Panc1 (cell line): ENCODE results near the gene HES7. TPM values are rescaled to one million over a fixed set of nuclear protein-coding genes. Genes with fewer than 3 reads are reported as not detected.

ENCODE experiments used
- ATAC-seq: fragments of 200-7000 bp; cut with Tn5 transposase; 2 replicates; pipeline ENCODE4 v1.9.1; 2020; ENCODE audit warnings: mild to moderate bottlenecking, moderate library complexity
- BruUV-seq: library from RNA; stranded (reverse); fragments of 400-500 nt; replicated peaks from 2 replicates; lab custom pipeline; 2021; lab: Mats Ljungman, UMichigan
- CTCF ChIA-PET: fragments of 300-600 bp; sonication (Branson Sonifier 250); formaldehyde crosslinking; loops from one replicate; lab custom pipeline; 2022; ENCODE audit warnings: antibody characterized with exemption; lab: Charles Lee
- POLR2A ChIA-PET: fragments of 300-600 bp; sonication (Branson Sonifier 250); formaldehyde crosslinking; loops from one replicate; lab custom pipeline; 2022; ENCODE audit warnings: antibody characterized with exemption; lab: Charles Lee
- DNase-seq: peaks from one replicate; pipeline ENCODE4 v3.0.0-alpha.2; 2010; ENCODE audit warnings: low read depth, low spot score
- H3K27ac ChIP-seq: 2 replicates; pipeline ENCODE4 v1.5.1; 2011; ENCODE audit warnings: mild to moderate bottlenecking, low read length, inconsistent platforms
- H3K27me3 ChIP-seq: fragments of 200-500 bp; sonication (Bioruptor generic); 2 replicates; pipeline ENCODE4 v1.6.0; 2014; ENCODE audit warnings: low read length, inconsistent platforms; ENCODE audit not compliant: control insufficient read depth, insufficient read depth
- H3K36me3 ChIP-seq: fragments of 200-500 bp; sonication (Bioruptor generic); 2 replicates; pipeline ENCODE4 v1.5.1; 2014; ENCODE audit warnings: inconsistent platforms, mild to moderate bottlenecking, low read length, moderate library complexity; ENCODE audit not compliant: control insufficient read depth, insufficient read depth
- H3K4me1 ChIP-seq: 2 replicates; pipeline ENCODE4 v1.5.1; 2011; ENCODE audit warnings: inconsistent platforms, mild to moderate bottlenecking, low read length, moderate library complexity; ENCODE audit not compliant: control insufficient read depth, insufficient read depth
- H3K4me3 ChIP-seq, 2 experiments: 2 replicates each; pipeline ENCODE4 v1.5.1; 2011 to 2012; ENCODE audit warnings: low read depth in 2 of 2, low read length in 2 of 2, mild to moderate bottlenecking in 2 of 2, inconsistent platforms in 1 of 2, moderate library complexity in 1 of 2
- H3K9me3 ChIP-seq: fragments of 200-500 bp; sonication (Bioruptor generic); 2 replicates; pipeline ENCODE4 v1.5.1; 2014; ENCODE audit warnings: low read depth, mild to moderate bottlenecking, inconsistent platforms, low read length, moderate library complexity; ENCODE audit not compliant: control insufficient read depth, insufficient read depth
- POLR2AphosphoS5 ChIP-seq: IDR thresholded peaks from 2 replicates; pipeline ENCODE4 v1.6.1; 2012; ENCODE audit warnings: mild to moderate bottlenecking, low read depth, low read length, moderate library complexity
- SIN3A ChIP-seq: IDR thresholded peaks from 2 replicates; pipeline ENCODE4 v1.6.1; 2012; ENCODE audit warnings: low read depth, mild to moderate bottlenecking, low read length, moderate library complexity, borderline replicate concordance; ENCODE audit not compliant: insufficient read depth
- TCF7L2 ChIP-seq: IDR thresholded peaks from 2 replicates; pipeline ENCODE4 v1.6.1; 2011; ENCODE audit warnings: mild to moderate bottlenecking, low read depth, low read length, inconsistent platforms
- in situ Hi-C: cut with HindIII; loops from 2 replicates; pipeline ENCODE4 v1.10.0; 2016; ENCODE audit warnings: low sequenced_read_pairs, low pct_unique_long_range_greater_than_20kb
- intact Hi-C: fragments of 100-400 bp; cut with micrococcal nuclease; formaldehyde crosslinking; loops from one replicate; pipeline ENCODE4 v1.10.0; 2022; ENCODE audit not compliant: unreplicated experiment
- total RNA-seq: library from RNA; stranded (reverse); gene quantifications from one replicate; pipeline ENCODE4 v1.2.1, GENCODE V29; 2021; ENCODE audit not compliant: unreplicated experiment
- TF ChIP-seq, protein P1 (sequence below), 2 experiments: IDR thresholded peaks; 2 replicates each; pipeline ENCODE4 v1.6.1; 2011 to 2012; ENCODE audit warnings: low read depth in 2 of 2, control low read depth in 1 of 2, low read length in 1 of 2, mild to moderate bottlenecking in 1 of 2, moderate library complexity in 1 of 2; ENCODE audit not compliant: insufficient read depth in 1 of 2
- TF ChIP-seq, protein P2 (sequence below): fragments of 450-650 bp; IDR thresholded peaks from 2 replicates; pipeline ENCODE4 v1.5.1; 2017; ENCODE audit warnings: mild to moderate bottlenecking

The HES7 gene
- total RNA-seq, 1 experiment from 2014 or later, result 4.0 TPM

DNA sequence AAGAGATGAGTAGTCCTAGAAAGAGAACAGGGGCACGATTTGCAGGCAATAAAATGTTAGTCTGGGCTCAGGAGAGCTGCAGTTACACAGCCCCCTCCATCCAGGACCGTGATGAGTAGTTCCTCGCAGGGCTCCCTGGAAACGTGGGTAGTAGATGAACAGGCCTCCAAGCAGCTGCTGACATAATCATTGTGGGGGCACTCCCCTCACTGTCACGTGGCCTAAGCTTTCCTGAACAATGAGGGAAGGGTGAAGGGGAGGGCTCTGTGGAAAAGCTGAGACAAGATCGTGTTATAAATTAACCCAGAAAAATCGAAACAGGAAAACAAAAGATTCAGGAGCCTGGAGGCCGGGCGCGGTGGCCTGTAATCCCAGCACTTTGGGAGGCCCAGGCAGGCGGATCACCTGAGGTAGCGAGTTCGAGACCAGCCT is 29.6 kb upstream of the HES7 start:
- DNase-seq (no peak), ATAC-seq (no peak)
- H3K27ac ChIP-seq, result peak overlapping the region; percentile 82
- peaks cover 34% of the 10 kb centered on the region for H3K4me1 ChIP-seq
- peak overlapping the region; percentile 71 to 73; a peak in 3 of 4 replicates for H3K4me3 ChIP-seq
- H3K27me3 ChIP-seq, result no peaks in the 10 kb centered on the region
- in situ Hi-C loops, result no loop called here
- ChIA-PET POLR2A (interaction anchor here (0.6 to 0.8 kb wide), 2 partner anchors 20 to 34 kb away, joined by 3 read pairs; no protein-coding TSS in a partner anchor), CTCF (interaction anchor here (0.7 to 0.8 kb wide), 2 partner anchors 32 to 93 kb away, joined by 3 to 5 read pairs; no protein-coding TSS in a partner anchor)
- no peaks in the 10 kb centered on the region for H3K36me3 ChIP-seq
- intact Hi-C loops, result no loop called here
- BruUV-seq, result no TSS peak
- H3K9me3 ChIP-seq, result no peaks in the 10 kb centered on the region
- TF ChIP-seq, protein P1, sequence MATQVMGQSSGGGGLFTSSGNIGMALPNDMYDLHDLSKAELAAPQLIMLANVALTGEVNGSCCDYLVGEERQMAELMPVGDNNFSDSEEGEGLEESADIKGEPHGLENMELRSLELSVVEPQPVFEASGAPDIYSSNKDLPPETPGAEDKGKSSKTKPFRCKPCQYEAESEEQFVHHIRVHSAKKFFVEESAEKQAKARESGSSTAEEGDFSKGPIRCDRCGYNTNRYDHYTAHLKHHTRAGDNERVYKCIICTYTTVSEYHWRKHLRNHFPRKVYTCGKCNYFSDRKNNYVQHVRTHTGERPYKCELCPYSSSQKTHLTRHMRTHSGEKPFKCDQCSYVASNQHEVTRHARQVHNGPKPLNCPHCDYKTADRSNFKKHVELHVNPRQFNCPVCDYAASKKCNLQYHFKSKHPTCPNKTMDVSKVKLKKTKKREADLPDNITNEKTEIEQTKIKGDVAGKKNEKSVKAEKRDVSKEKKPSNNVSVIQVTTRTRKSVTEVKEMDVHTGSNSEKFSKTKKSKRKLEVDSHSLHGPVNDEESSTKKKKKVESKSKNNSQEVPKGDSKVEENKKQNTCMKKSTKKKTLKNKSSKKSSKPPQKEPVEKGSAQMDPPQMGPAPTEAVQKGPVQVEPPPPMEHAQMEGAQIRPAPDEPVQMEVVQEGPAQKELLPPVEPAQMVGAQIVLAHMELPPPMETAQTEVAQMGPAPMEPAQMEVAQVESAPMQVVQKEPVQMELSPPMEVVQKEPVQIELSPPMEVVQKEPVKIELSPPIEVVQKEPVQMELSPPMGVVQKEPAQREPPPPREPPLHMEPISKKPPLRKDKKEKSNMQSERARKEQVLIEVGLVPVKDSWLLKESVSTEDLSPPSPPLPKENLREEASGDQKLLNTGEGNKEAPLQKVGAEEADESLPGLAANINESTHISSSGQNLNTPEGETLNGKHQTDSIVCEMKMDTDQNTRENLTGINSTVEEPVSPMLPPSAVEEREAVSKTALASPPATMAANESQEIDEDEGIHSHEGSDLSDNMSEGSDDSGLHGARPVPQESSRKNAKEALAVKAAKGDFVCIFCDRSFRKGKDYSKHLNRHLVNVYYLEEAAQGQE (IDR thresholded peaks at IDR 0.05; ENCODE audit: insufficient read depth in 1 of 2, low read depth in 2 of 2, low read length in 1 of 2), result no peak
- TF ChIP-seq SIN3A (no peak), POLR2AphosphoS5 (no peak), TCF7L2 (no peak)

DNA sequence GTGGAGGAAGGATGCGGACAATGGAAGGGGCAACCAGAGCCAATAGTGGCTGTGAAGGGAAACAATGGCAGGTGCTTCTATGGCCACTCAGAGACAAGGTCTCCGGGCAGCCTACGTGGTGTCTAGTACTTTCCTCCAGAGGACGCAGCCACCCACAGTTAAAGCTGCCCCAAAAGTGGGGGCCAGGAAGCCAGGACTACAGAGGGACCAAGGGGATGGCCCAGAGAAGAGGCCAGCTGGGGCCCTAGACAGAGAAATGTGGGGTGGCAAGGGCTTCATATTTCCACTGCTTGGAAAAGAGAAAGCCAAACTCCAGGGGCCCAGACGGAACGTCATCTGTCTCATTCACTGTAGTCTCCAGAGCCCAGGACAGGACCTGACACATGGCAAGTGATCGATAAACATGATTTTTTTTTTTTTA is 29.1 kb upstream of the HES7 start:
- Histone ChIP-seq H3K9me3 (no peaks in the 10 kb centered on the region), H3K27me3 (no peaks in the 10 kb centered on the region), H3K27ac (peak overlapping the region; percentile 82), H3K4me1 (peaks cover 34% of the 10 kb centered on the region), H3K36me3 (no peaks in the 10 kb centered on the region), H3K4me3 (peak overlapping the region in 1 of 2 experiments; percentile 64; a peak in 1 of 4 replicates)
- ChIA-PET POLR2A (no interaction called here), CTCF (interaction anchor here (0.7 kb wide), 1 partner anchor 31 kb away, joined by 3 read pairs; no protein-coding TSS in a partner anchor)
- in situ Hi-C loops, result no loop called here
- no peak for TF ChIP-seq SIN3A
- BruUV-seq, result no TSS peak
- no peak for ATAC-seq
- DNase-seq, result no peak
- intact Hi-C loops, result no loop called here

DNA sequence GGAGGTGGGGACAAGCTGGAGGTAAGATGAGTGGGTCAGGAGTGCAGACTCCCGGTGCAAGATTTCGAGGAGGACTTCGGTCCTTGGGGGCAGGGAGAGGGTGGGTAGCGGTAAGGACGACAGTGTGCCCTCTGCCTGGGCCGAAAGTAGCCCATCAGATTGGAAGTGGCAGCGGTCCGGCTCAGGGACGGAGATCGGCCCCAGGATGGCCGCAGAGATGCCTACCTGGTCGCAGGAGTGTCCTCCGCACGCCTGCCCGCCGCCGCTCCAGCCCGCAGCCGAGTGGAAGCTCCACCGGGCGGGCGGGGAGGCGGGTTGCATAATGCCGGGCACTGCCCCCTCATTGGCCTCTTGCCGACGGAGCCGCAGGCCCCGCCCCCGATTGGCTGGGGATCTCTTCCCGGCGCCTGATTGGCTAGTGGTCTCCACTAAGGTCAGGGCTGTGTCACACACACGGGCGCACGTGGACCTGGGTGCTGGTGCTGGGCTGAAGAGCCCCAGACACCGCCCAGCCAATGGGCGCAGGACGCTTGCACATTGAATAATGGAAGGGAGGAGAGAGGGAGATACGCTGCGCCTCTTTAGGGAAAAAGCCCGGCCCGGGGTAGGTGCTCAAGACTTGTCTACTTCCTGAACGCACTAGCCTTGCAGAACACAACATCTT is 28.3 kb upstream of the HES7 start, which contains the start of gene PER1:
PER1 (minus strand) TSS at position 293 of the 664 bp plus-strand sequence. CDS start 1,698 bp downstream, outside the sequence.
- peak within 1 kb of the TSS; percentile 53 to 64 for H3K4me3 ChIP-seq
- H3K9me3 ChIP-seq, result no peaks in the 10 kb centered on the region
- POLR2A ChIA-PET, result no interaction called here
- CTCF ChIA-PET, result no interaction called here
- H3K27me3 ChIP-seq, result no peaks in the 10 kb centered on the region
- peak; percentile 39 for ATAC-seq
- TF ChIP-seq, protein P2, sequence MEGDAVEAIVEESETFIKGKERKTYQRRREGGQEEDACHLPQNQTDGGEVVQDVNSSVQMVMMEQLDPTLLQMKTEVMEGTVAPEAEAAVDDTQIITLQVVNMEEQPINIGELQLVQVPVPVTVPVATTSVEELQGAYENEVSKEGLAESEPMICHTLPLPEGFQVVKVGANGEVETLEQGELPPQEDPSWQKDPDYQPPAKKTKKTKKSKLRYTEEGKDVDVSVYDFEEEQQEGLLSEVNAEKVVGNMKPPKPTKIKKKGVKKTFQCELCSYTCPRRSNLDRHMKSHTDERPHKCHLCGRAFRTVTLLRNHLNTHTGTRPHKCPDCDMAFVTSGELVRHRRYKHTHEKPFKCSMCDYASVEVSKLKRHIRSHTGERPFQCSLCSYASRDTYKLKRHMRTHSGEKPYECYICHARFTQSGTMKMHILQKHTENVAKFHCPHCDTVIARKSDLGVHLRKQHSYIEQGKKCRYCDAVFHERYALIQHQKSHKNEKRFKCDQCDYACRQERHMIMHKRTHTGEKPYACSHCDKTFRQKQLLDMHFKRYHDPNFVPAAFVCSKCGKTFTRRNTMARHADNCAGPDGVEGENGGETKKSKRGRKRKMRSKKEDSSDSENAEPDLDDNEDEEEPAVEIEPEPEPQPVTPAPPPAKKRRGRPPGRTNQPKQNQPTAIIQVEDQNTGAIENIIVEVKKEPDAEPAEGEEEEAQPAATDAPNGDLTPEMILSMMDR, result no peak
- no peak for TF ChIP-seq POLR2AphosphoS5
- TF ChIP-seq TCF7L2, result no peak
- TF ChIP-seq SIN3A, result no peak
- TF ChIP-seq, protein P1 (IDR thresholded peaks at IDR 0.05; ENCODE audit: insufficient read depth in 1 of 2, low read depth in 2 of 2, low read length in 1 of 2), result no peak
- H3K36me3 ChIP-seq, result no peaks in the 10 kb centered on the region
- H3K4me1 ChIP-seq, result peaks cover 34% of the 10 kb centered on the region
- no TSS peak for BruUV-seq
- DNase-seq, result no peak
- intact Hi-C loops, result no loop called here
- H3K27ac ChIP-seq, result peak within 1 kb of the TSS; percentile 82
- in situ Hi-C loops, result no loop called here
